DND-41 (cell line): ENCODE data around the gene ITIH5.

ENCODE experiments used
- ATAC-seq: fragments of 200-7000 bp; cut with Tn5 transposase; 3 replicates; pipeline ENCODE4 v1.9.1; 2021; ENCODE audit warnings: low read depth; ENCODE audit not compliant: insufficient read depth
- DNase-seq: peaks from one replicate; pipeline ENCODE4 v3.0.0-alpha.2; 2020
- H2AFZ ChIP-seq: 2 replicates; pipeline ENCODE4 v1.6.0; 2012; ENCODE audit warnings: low read depth, low read length
- H3K27ac ChIP-seq: 2 replicates; pipeline ENCODE4 v1.5.1; 2012; ENCODE audit warnings: low read length, inconsistent platforms
- H3K27me3 ChIP-seq: fragments of 200-600 bp; sonication (generic); 2 replicates; pipeline ENCODE4 v1.6.0; 2012; ENCODE audit warnings: low read length, mild to moderate bottlenecking, inconsistent platforms; ENCODE audit not compliant: insufficient read depth, poor library complexity
- H3K36me3 ChIP-seq: 2 replicates; pipeline ENCODE4 v1.5.1; 2012; ENCODE audit warnings: low read length, inconsistent platforms; ENCODE audit not compliant: insufficient read depth
- H3K4me1 ChIP-seq: 2 replicates; pipeline ENCODE4 v1.5.1; 2012; ENCODE audit warnings: mild to moderate bottlenecking, low read length; ENCODE audit not compliant: insufficient read depth
- H3K4me2 ChIP-seq: 2 replicates; pipeline ENCODE4 v1.6.0; 2012; ENCODE audit warnings: mild to moderate bottlenecking, moderate library complexity, low read length, inconsistent platforms; ENCODE audit not compliant: insufficient read depth
- H3K4me3 ChIP-seq, 2 experiments: fragments of 200-600 bp in 1 of 2; shearing (Covaris generic) in 1 of 2; 2 replicates each; pipeline ENCODE4 v1.5.1; 2012 to 2016; ENCODE audit warnings: inconsistent platforms in 2 of 2, low read length in 2 of 2, mild to moderate bottlenecking in 2 of 2, low read depth in 1 of 2, moderate library complexity in 1 of 2
- H3K79me2 ChIP-seq: 2 replicates; pipeline ENCODE4 v1.6.0; 2012; ENCODE audit warnings: low read length, inconsistent platforms; ENCODE audit not compliant: insufficient read depth
- H3K9ac ChIP-seq: 2 replicates; pipeline ENCODE4 v1.6.0; 2012; ENCODE audit warnings: low read depth, mild to moderate bottlenecking, inconsistent platforms, low read length, moderate library complexity
- H3K9me3 ChIP-seq: 2 replicates; pipeline ENCODE4 v1.5.1; 2012; ENCODE audit warnings: low read length, moderate library complexity, mild to moderate bottlenecking, inconsistent platforms; ENCODE audit not compliant: insufficient read depth, severe bottlenecking
- H4K20me1 ChIP-seq: 2 replicates; pipeline ENCODE4 v1.6.0; 2012; ENCODE audit warnings: low read length; ENCODE audit not compliant: insufficient read depth
- CTCF ChIP-seq: IDR thresholded peaks from 2 replicates; pipeline ENCODE4 v1.5.1; 2012; ENCODE audit warnings: borderline replicate concordance, low read length, moderate library complexity, mild to moderate bottlenecking; ENCODE audit not compliant: poor library complexity, severe bottlenecking; ENCODE audit errors: extremely low read depth
- EZH2 ChIP-seq: IDR thresholded peaks from 3 replicates; pipeline ENCODE4 v1.6.1; 2012; ENCODE audit warnings: borderline replicate concordance, low read depth, mild to moderate bottlenecking, moderate library complexity, low read length, inconsistent platforms; ENCODE audit not compliant: severe bottlenecking

The ITIH5 gene

GRCh38 chr10:7515439-7515838 is 151.3 kb downstream of the ITIH5 start:
- Histone ChIP-seq H3K4me3 (no peak overlapping the region), H3K9ac (no peak overlapping the region), H3K9me3 (peaks cover 9% of the 10 kb centered on the region), H4K20me1 (no peaks in the 10 kb centered on the region), H2AFZ (no peak overlapping the region), H3K27ac (no peak overlapping the region), H3K79me2 (no peaks in the 10 kb centered on the region), H3K4me1 (peaks cover 32% of the 10 kb centered on the region), H3K4me2 (no peak overlapping the region), H3K27me3 (no peaks in the 10 kb centered on the region), H3K36me3 (no peaks in the 10 kb centered on the region)
- TF ChIP-seq EZH2 (no peak), CTCF (no peak)
- no peak for DNase-seq
- no peak for ATAC-seq

- ATAC-seq (no peak), DNase-seq (no peak)
- Histone ChIP-seq H2AFZ (no peak overlapping the region), H3K4me3 (no peak overlapping the region), H3K36me3 (no peaks in the 10 kb centered on the region), H3K4me1 (peaks cover 33% of the 10 kb centered on the region), H3K4me2 (no peak overlapping the region), H3K9ac (no peak overlapping the region), H3K27me3 (no peaks in the 10 kb centered on the region), H3K79me2 (no peaks in the 10 kb centered on the region), H3K9me3 (peaks cover 21% of the 10 kb centered on the region), H3K27ac (peak overlapping the region; percentile 52), H4K20me1 (no peaks in the 10 kb centered on the region)
- TF ChIP-seq CTCF (no peak), EZH2 (no peak)
Observed at GRCh38 chr10:7513936-7514335, 152.8 kb downstream of the ITIH5 start.

- Histone ChIP-seq H2AFZ (no peak overlapping the region), H3K36me3 (no peaks in the 10 kb centered on the region), H3K79me2 (no peaks in the 10 kb centered on the region), H3K27ac (peak overlapping the region; percentile 52), H4K20me1 (no peaks in the 10 kb centered on the region), H3K4me2 (no peak overlapping the region), H3K4me1 (peaks cover 38% of the 10 kb centered on the region), H3K9ac (no peak overlapping the region), H3K9me3 (peaks cover 21% of the 10 kb centered on the region), H3K4me3 (no peak overlapping the region), H3K27me3 (no peaks in the 10 kb centered on the region)
- no peak for DNase-seq
- no peak for ATAC-seq
- TF ChIP-seq CTCF (no peak), EZH2 (no peak)
Observed at GRCh38 chr10:7513455-7513854, 153.3 kb downstream of the ITIH5 start.

GRCh38 chr10:7512487-7512886 is 154.3 kb downstream of the ITIH5 start:
- peak; percentile 66 for ATAC-seq
- Histone ChIP-seq H3K4me3 (no peak overlapping the region), H3K9ac (no peak overlapping the region), H3K27ac (peak overlapping the region; percentile 70), H3K4me2 (0 out of 2 replicates have a peak overlapping the region, but pooled peaks have one; percentile 2), H3K36me3 (no peaks in the 10 kb centered on the region), H3K27me3 (no peaks in the 10 kb centered on the region), H4K20me1 (no peaks in the 10 kb centered on the region), H2AFZ (peak overlapping the region; percentile 12; the same call in 1 of the 2 replicates), H3K9me3 (peaks cover 21% of the 10 kb centered on the region), H3K79me2 (no peaks in the 10 kb centered on the region), H3K4me1 (peaks cover 47% of the 10 kb centered on the region)
- TF ChIP-seq EZH2: no peak
- peak; percentile 29 for TF ChIP-seq CTCF
- peak; percentile 81 for DNase-seq
